Measurements from ENCODE around the gene ZSCAN21. TPM values are rescaled to one million over a fixed set of nuclear protein-coding genes. Genes with fewer than 3 reads are reported as not detected.
A peak's percentile ranks its signal among the peaks of the same experiment; 100 is the strongest.

ZSCAN21 gene
- total RNA-seq, 1 experiment from 2014 or later: 24.3 TPM

DNA sequence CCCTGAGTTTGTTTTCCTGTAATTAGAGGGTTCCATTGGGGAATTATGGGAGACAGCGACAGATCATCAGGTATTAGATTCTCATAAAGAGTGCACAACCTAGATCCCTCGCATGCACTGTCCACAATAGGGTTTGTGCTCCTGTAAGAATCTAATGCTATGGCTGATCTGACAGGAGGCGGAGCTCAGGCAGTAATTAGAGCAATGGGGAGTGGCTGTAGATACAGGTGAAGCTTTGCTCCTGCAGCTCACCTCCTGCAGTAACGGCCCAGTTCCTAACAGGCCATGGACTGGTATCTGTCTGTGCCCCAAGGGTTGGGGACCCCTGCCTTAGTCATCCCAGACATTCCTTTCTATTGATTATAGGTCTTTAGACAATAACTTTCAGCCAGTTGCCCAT lies 894 bp upstream of the ZSCAN21 start:
- Histone ChIP-seq H2BK15ac (ENCODE audit: low read depth, low read length) (no peak overlapping the region; the same call in 1 of the 2 replicates), H2BK12ac (ENCODE audit: insufficient read length, low read depth, low read length) (no peak overlapping the region), H2BK120ac (ENCODE audit: low read depth, low read length, poor library complexity, severe bottlenecking) (no peak overlapping the region), H2AFZ (ENCODE audit: low read length) (no peak overlapping the region), H3K14ac (ENCODE audit: insufficient read depth, low read length) (no peak overlapping the region), H3K23ac (ENCODE audit: insufficient read length, low read depth, low read length) (no peak overlapping the region), H3K9me3 (ENCODE audit: control insufficient read depth, low read depth, low read length) (no peaks in the 10 kb centered on the region), H4K8ac (replicated peaks; ENCODE audit: insufficient read length, low read depth, low read length) (no peak overlapping the region), H4K5ac (ENCODE audit: insufficient read length, low read depth, low read length) (no peak overlapping the region), H3K27me3 (ENCODE audit: insufficient read depth, low read length) (no peaks in the 10 kb centered on the region), H2BK5ac (ENCODE audit: insufficient read length, low read length) (no peak overlapping the region), H3K4ac (ENCODE audit: low read depth, low read length) (no peak overlapping the region), H3K23me2 (ENCODE audit: insufficient read length, low read depth, low read length, poor library complexity, severe bottlenecking) (peaks cover 2% of the 10 kb centered on the region), H3K4me2 (ENCODE audit: insufficient read depth, insufficient read length, low read length) (no peak overlapping the region), H3K27ac (ENCODE audit: insufficient read length, low read depth, low read length) (no peak overlapping the region), H3K79me2 (ENCODE audit: insufficient read depth, low read length) (no peaks in the 10 kb centered on the region; the same call in 1 of the 2 replicates), H2BK20ac (ENCODE audit: low read depth, low read length, poor library complexity, severe bottlenecking) (no peak overlapping the region), H3K56ac (ENCODE audit: insufficient read length, low read depth, low read length) (no peak overlapping the region), H4K20me1 (ENCODE audit: control insufficient read depth, insufficient read depth, insufficient read length) (no peaks in the 10 kb centered on the region), H3K18ac (ENCODE audit: insufficient read length, low read depth, low read length) (no peak overlapping the region), H4K91ac (ENCODE audit: insufficient read length, low read depth, low read length) (no peak overlapping the region), H2AK5ac (ENCODE audit: insufficient read length, low read length) (no peak overlapping the region), H3K9ac (ENCODE audit: extremely low read depth, insufficient read length, low read length) (no peak overlapping the region), H3K79me1 (ENCODE audit: insufficient read depth, low read depth, low read length, poor library complexity, severe bottlenecking) (peaks cover 4% of the 10 kb centered on the region), H3K4me1 (ENCODE audit: insufficient read depth, low read length) (no peaks in the 10 kb centered on the region), H3T11ph (ENCODE audit: low read length) (no peak overlapping the region)
- WGBS (ENCODE audit: extremely low coverage, insufficient read length, low lambda C conversion rate): no CpG with 5 or more reads among the region's 4 CpGs
- H3K9me3 Mint-ChIP-seq: peaks cover 0 to 4% of the 10 kb centered on the region in 2 experiments; a peak in 3 of 5 replicates
- no peak overlapping the region for H3K27ac Mint-ChIP-seq
- no peak for DNase-seq
- H3K4me1 Mint-ChIP-seq: peaks cover 10 to 12% of the 10 kb centered on the region in 2 experiments
- TF ChIP-seq, protein P1, sequence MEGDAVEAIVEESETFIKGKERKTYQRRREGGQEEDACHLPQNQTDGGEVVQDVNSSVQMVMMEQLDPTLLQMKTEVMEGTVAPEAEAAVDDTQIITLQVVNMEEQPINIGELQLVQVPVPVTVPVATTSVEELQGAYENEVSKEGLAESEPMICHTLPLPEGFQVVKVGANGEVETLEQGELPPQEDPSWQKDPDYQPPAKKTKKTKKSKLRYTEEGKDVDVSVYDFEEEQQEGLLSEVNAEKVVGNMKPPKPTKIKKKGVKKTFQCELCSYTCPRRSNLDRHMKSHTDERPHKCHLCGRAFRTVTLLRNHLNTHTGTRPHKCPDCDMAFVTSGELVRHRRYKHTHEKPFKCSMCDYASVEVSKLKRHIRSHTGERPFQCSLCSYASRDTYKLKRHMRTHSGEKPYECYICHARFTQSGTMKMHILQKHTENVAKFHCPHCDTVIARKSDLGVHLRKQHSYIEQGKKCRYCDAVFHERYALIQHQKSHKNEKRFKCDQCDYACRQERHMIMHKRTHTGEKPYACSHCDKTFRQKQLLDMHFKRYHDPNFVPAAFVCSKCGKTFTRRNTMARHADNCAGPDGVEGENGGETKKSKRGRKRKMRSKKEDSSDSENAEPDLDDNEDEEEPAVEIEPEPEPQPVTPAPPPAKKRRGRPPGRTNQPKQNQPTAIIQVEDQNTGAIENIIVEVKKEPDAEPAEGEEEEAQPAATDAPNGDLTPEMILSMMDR (conservative IDR thresholded peaks at IDR 0.05): no peak
- no peaks in the 10 kb centered on the region; the same call in none of the 2 replicates for H3K27me3 Mint-ChIP-seq (ENCODE audit: low read depth)
- H3K4me3 Mint-ChIP-seq: peak overlapping the region; percentile 66 to 90; a peak in 4 of 5 replicates
- peaks cover 6 to 15% (median 12%) of the 10 kb centered on the region in 3 experiments for H3K36me3 Mint-ChIP-seq (ENCODE audit: insufficient read depth in 1 of 3, low read depth in 3 of 3)
